ENCODE data around the gene SGSM2.

- TF ChIP-seq CTCF (IDR thresholded peaks at IDR 0.05; ENCODE audit: insufficient read depth, low read length, poor library complexity, severe bottlenecking), result no peak
- no peak for TF ChIP-seq EZH2phosphoT487 (conservative IDR thresholded peaks at IDR 0.05; ENCODE audit: low read length)
Measured at GRCh38 chr17:2379489-2380225, 42.4 kb downstream of the SGSM2 start.
